COLO668 (cell line): ENCODE measurements around the gene NXPE4.

Experiments
- DNase-seq: peaks from one replicate; lab custom pipeline; 2025; ENCODE audit not compliant: unreplicated experiment; lab: John Stamatoyannopoulos, UW

Gene NXPE4

DNA sequence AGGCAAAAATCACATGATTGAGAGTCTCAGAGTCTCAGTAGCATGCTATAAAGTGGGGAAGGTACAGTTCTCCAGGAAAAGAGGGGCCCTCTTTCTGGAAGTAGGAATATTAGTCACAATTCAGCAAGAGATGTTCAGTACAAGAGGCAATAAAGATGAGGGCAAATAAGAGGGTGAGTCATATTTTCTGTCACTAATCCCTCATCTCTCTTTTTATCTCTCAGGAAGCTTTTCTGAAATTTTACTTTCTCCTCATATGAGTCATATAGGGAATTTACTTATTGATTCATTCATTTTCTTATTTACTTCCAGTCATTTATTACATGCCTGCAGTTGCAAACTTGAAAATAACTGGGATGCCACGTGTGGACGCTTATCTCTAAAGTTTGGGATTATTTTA lies 32.5 kb downstream of the NXPE4 start:
- no peak for DNase-seq

- no peak for DNase-seq
Measured at GRCh38 chr11:114562166-114562916, 33.2 kb downstream of the NXPE4 start.

GRCh38 chr11:114559425-114560310 lies 35.9 kb downstream of the NXPE4 start, which contains the start of gene NXPE1:
NXPE1 (minus strand) TSS chr11:114559881; CDS start chr11:114551201, 8,680 bp downstream.
- no peak for DNase-seq

- no peak for DNase-seq
Measured at GRCh38 chr11:114556135-114556534, 39.5 kb downstream of the NXPE4 start.

- DNase-seq: no peak
Measured at GRCh38 chr11:114553642-114554041, 41.9 kb downstream of the NXPE4 start.

GRCh38 chr11:114551060-114551459 lies 44.5 kb downstream of the NXPE4 start:
- DNase-seq: no peak

- DNase-seq: no peak
Measured at GRCh38 chr11:114525682-114526081, 69.9 kb downstream of the NXPE4 start.

DNA sequence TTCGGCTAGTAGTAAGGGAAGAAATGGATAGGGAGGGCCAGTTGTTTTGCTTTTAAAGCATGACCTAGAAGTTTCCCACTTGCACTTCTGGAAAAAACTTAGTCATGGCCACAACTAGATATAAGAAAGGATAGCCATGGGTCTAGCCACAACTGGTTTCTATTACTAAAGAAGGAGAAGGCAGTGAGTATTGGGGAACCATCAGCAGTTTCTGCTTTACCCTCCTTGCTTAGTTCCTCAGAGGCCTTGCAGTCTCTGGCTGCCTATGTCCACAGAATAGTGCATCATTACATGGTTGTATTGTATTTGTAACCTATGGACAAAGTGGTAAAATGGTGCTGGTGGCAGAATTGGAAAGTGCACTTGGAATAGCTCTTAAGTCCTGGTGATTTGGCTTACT lies 71.5 kb downstream of the NXPE4 start:
- DNase-seq: no peak

DNA sequence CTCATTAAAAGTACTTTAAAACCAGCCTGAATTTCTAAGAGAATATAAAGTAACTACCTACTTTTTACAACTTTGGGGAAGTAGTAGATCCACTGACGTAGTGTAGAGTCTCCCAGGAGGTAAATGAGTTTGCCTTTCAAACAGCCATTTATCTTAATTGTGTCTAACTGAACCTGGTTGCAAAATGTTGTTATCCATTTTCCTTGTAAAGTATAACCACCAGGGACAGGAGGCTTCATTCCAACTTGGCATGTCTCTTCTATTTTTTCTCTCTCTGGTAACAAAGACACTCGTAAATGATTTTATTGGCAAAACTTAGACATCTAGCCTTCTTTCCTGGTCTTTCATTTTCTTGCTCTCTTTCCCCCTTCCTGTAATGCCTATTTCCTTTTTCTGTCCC lies 72.8 kb downstream of the NXPE4 start:
- DNase-seq: no peak
